MM.1S (cell line): ENCODE measurements around the gene MANBA.

Experiments used
- EZH2 ChIP-seq: fragments of 300-600 bp; sonication (generic); optimal IDR thresholded peaks from 2 replicates; pipeline ENCODE3; 2017; ENCODE audit warnings: low read depth, mild to moderate bottlenecking, antibody characterized with exemption, low read length, mixed read lengths
- EZH2phosphoT487 ChIP-seq: fragments of 300-600 bp; sonication (generic); IDR thresholded peaks from 2 replicates; pipeline ENCODE4 v1.6.1; 2018; ENCODE audit warnings: antibody characterized with exemption, low read length
- TF ChIP-seq, protein P1 (sequence below): fragments of 300-600 bp; sonication (generic); IDR thresholded peaks from 2 replicates; pipeline ENCODE4 v1.5.1; 2016; ENCODE audit warnings: antibody characterized with exemption, low read length, mixed read lengths

DNA sequence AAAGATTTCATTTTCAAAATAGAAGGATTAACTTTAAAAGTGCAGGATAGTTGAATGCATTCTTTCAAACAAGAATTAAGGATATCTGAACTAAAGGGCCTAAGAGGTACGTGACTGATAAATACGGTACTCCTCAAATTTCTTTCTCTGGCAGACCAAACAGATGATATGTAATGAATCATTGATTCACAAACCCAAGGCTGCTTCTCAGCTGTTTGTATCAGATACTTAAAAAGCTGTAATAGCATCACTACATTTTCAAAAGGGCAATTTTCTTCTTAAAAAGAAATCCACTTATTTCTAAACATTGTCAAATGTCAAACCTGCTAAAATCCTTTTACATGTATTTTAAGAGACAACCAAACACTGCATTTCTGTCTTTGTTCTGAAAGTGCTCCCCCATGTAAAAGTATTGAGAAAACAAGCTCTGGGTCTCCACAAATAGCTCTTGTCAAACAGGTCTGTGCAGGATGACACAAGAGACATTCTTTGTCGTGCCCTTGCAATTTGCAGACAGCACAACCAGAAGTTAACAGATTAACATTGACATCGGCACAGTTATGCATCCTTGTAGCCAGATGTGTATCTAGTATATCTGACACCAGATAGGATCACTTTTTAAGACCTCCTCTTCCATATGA, 82.0 kb downstream of the MANBA start:
- TF ChIP-seq, protein P1, sequence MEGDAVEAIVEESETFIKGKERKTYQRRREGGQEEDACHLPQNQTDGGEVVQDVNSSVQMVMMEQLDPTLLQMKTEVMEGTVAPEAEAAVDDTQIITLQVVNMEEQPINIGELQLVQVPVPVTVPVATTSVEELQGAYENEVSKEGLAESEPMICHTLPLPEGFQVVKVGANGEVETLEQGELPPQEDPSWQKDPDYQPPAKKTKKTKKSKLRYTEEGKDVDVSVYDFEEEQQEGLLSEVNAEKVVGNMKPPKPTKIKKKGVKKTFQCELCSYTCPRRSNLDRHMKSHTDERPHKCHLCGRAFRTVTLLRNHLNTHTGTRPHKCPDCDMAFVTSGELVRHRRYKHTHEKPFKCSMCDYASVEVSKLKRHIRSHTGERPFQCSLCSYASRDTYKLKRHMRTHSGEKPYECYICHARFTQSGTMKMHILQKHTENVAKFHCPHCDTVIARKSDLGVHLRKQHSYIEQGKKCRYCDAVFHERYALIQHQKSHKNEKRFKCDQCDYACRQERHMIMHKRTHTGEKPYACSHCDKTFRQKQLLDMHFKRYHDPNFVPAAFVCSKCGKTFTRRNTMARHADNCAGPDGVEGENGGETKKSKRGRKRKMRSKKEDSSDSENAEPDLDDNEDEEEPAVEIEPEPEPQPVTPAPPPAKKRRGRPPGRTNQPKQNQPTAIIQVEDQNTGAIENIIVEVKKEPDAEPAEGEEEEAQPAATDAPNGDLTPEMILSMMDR = no peak
- TF ChIP-seq EZH2phosphoT487 (no peak), EZH2 (no peak)
